WTC11 (cell line): ENCODE results near the gene NFATC2. TPM values are rescaled to one million over a fixed set of nuclear protein-coding genes. Genes with fewer than 3 reads are reported as not detected.

Source experiments
- ATAC-seq: fragments of 200-7000 bp; cut with Tn5 transposase; 2 replicates; pipeline ENCODE4 v1.10.0; 2021; ENCODE audit warnings: mild to moderate bottlenecking, moderate library complexity
- CTCF ChIA-PET: fragments of 300-600 bp; sonication (Branson Sonifier 250); formaldehyde crosslinking; loops from one replicate; lab custom pipeline; 2021; ENCODE audit warnings: antibody characterized with exemption; lab: Charles Lee
- POLR2A ChIA-PET: fragments of 350-600 bp; sonication (Branson Sonifier 250); formaldehyde crosslinking; loops from one replicate; lab custom pipeline; 2021; ENCODE audit warnings: antibody characterized with exemption; lab: Charles Lee
- DNase-seq: peaks from one replicate; pipeline ENCODE4 v3.0.0; 2021; ENCODE audit warnings: low spot score
- H3K27ac Mint-ChIP-seq: 2 replicates; pipeline ENCODE4 v1.8.0; 2021; ENCODE audit warnings: mixed read lengths
- H3K27me3 Mint-ChIP-seq: 2 replicates; pipeline ENCODE4 v1.8.0; 2021; ENCODE audit warnings: low read depth, mild to moderate bottlenecking, moderate library complexity, mixed read lengths
- H3K36me3 Mint-ChIP-seq: 2 replicates; pipeline ENCODE4 v1.8.0; 2021; ENCODE audit warnings: mixed read lengths
- H3K4me1 Mint-ChIP-seq: 2 replicates; pipeline ENCODE4 v1.8.0; 2022; ENCODE audit warnings: mixed read lengths
- H3K4me3 Mint-ChIP-seq: 2 replicates; pipeline ENCODE4 v1.8.0; 2021; ENCODE audit warnings: mild to moderate bottlenecking, moderate library complexity, mixed read lengths
- H3K9me3 Mint-ChIP-seq: 2 replicates; pipeline ENCODE4 v1.8.0; 2021; ENCODE audit warnings: mixed read lengths
- E2F5 ChIP-seq: sonication (generic); formaldehyde crosslinking; IDR thresholded peaks from 2 replicates; pipeline ENCODE4 v1.8.1; 2022; ENCODE audit warnings: mild to moderate bottlenecking, moderate library complexity, missing genetic modification reagents
- JUN ChIP-seq: sonication (generic); formaldehyde crosslinking; IDR thresholded peaks from 2 replicates; pipeline ENCODE4 v1.8.0; 2023; ENCODE audit warnings: mild to moderate bottlenecking, missing genetic modification reagents
- NFYB ChIP-seq: sonication (generic); formaldehyde crosslinking; conservative IDR thresholded peaks from 2 replicates; pipeline ENCODE4 v1.8.0; 2022; ENCODE audit warnings: low read depth, missing genetic modification reagents
- PRDM15 ChIP-seq: sonication (generic); formaldehyde crosslinking; IDR thresholded peaks from 2 replicates; pipeline ENCODE4 v1.8.0; 2022; ENCODE audit warnings: missing genetic modification reagents
- TEAD4 ChIP-seq: sonication (generic); formaldehyde crosslinking; IDR thresholded peaks from 2 replicates; pipeline ENCODE4 v1.8.0; 2022; ENCODE audit warnings: mild to moderate bottlenecking, missing genetic modification reagents
- ZBTB21 ChIP-seq: sonication (generic); formaldehyde crosslinking; IDR thresholded peaks from 2 replicates; pipeline ENCODE4 v1.8.1; 2023; ENCODE audit warnings: mild to moderate bottlenecking, missing genetic modification reagents, borderline replicate concordance
- ZNF121 ChIP-seq: sonication (generic); formaldehyde crosslinking; IDR thresholded peaks from 2 replicates; pipeline ENCODE4 v1.8.0; 2023; ENCODE audit warnings: missing genetic modification reagents
- ZNF263 ChIP-seq: sonication (generic); formaldehyde crosslinking; IDR thresholded peaks from 2 replicates; pipeline ENCODE4 v1.8.1; 2022; ENCODE audit warnings: low read depth, mild to moderate bottlenecking, moderate library complexity, missing genetic modification reagents
- total RNA-seq: library from RNA; stranded (reverse); gene quantifications from 3 replicates; pipeline ENCODE4 v1.2.3, GENCODE V29; 2021
- TF ChIP-seq, protein P1 (sequence below): sonication (generic); formaldehyde crosslinking; IDR thresholded peaks from 2 replicates; pipeline ENCODE4 v1.8.1; 2022; ENCODE audit warnings: mild to moderate bottlenecking, missing genetic modification reagents, moderate library complexity, borderline replicate concordance
- TF ChIP-seq, protein P2 (sequence below): fragments of 250-450 bp; sonication (Bioruptor Pico); IDR thresholded peaks from 2 replicates; pipeline ENCODE4 v1.9.0; 2021; ENCODE audit warnings: mild to moderate bottlenecking, borderline replicate concordance
- TF ChIP-seq, protein P3 (sequence below): fragments of 250-450 bp; sonication (Bioruptor Pico); IDR thresholded peaks from 2 replicates; pipeline ENCODE4 v1.9.0; 2021; ENCODE audit warnings: mild to moderate bottlenecking
- TF ChIP-seq, protein P4 (sequence below): sonication (generic); formaldehyde crosslinking; IDR thresholded peaks from 2 replicates; pipeline ENCODE4 v1.8.0; 2022; ENCODE audit warnings: mild to moderate bottlenecking, missing genetic modification reagents

NFATC2 gene
- total RNA-seq, 1 experiment from 2014 or later, result 1.7 TPM

GRCh38 chr20:51423810-51424209, 118.7 kb downstream of the NFATC2 start (continued):
- TF ChIP-seq, protein P1, sequence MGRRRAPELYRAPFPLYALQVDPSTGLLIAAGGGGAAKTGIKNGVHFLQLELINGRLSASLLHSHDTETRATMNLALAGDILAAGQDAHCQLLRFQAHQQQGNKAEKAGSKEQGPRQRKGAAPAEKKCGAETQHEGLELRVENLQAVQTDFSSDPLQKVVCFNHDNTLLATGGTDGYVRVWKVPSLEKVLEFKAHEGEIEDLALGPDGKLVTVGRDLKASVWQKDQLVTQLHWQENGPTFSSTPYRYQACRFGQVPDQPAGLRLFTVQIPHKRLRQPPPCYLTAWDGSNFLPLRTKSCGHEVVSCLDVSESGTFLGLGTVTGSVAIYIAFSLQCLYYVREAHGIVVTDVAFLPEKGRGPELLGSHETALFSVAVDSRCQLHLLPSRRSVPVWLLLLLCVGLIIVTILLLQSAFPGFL (CRISPR knock-in tag), result no peak
- TF ChIP-seq NFYB (CRISPR knock-in tag), result no peak

GRCh38 chr20:51423290-51423667, 119.2 kb downstream of the NFATC2 start:
- TF ChIP-seq, protein P2, sequence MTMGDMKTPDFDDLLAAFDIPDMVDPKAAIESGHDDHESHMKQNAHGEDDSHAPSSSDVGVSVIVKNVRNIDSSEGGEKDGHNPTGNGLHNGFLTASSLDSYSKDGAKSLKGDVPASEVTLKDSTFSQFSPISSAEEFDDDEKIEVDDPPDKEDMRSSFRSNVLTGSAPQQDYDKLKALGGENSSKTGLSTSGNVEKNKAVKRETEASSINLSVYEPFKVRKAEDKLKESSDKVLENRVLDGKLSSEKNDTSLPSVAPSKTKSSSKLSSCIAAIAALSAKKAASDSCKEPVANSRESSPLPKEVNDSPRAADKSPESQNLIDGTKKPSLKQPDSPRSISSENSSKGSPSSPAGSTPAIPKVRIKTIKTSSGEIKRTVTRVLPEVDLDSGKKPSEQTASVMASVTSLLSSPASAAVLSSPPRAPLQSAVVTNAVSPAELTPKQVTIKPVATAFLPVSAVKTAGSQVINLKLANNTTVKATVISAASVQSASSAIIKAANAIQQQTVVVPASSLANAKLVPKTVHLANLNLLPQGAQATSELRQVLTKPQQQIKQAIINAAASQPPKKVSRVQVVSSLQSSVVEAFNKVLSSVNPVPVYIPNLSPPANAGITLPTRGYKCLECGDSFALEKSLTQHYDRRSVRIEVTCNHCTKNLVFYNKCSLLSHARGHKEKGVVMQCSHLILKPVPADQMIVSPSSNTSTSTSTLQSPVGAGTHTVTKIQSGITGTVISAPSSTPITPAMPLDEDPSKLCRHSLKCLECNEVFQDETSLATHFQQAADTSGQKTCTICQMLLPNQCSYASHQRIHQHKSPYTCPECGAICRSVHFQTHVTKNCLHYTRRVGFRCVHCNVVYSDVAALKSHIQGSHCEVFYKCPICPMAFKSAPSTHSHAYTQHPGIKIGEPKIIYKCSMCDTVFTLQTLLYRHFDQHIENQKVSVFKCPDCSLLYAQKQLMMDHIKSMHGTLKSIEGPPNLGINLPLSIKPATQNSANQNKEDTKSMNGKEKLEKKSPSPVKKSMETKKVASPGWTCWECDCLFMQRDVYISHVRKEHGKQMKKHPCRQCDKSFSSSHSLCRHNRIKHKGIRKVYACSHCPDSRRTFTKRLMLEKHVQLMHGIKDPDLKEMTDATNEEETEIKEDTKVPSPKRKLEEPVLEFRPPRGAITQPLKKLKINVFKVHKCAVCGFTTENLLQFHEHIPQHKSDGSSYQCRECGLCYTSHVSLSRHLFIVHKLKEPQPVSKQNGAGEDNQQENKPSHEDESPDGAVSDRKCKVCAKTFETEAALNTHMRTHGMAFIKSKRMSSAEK (CRISPR knock-in tag), result no peak
- POLR2A ChIA-PET, result no interaction called here
- H3K36me3 Mint-ChIP-seq, result no peaks in the 10 kb centered on the region
- H3K27ac Mint-ChIP-seq, result peak overlapping the region; percentile 82
- CTCF ChIA-PET, result interaction anchor here (0.9 to 1.7 kb wide), 11 partner anchors 11 to 441 kb away, joined by 3 to 27 read pairs (median 6); partner anchors contain the start of gene NFATC2
- H3K4me3 Mint-ChIP-seq, result no peak overlapping the region
- DNase-seq, result no peak
- ATAC-seq, result no peak
- no peaks in the 10 kb centered on the region for H3K27me3 Mint-ChIP-seq
- H3K9me3 Mint-ChIP-seq, result no peaks in the 10 kb centered on the region
- H3K4me1 Mint-ChIP-seq, result peaks cover 42% of the 10 kb centered on the region

GRCh38 chr20:51422514-51423289, 119.8 kb downstream of the NFATC2 start:
- POLR2A ChIA-PET, result no interaction called here
- CTCF ChIA-PET, result interaction anchor here (1.6 to 1.7 kb wide), 2 partner anchors 37 to 441 kb away, joined by 10 to 27 read pairs; no protein-coding TSS in a partner anchor
- ATAC-seq, result no peak

GRCh38 chr20:51420805-51421204, 121.7 kb downstream of the NFATC2 start:
- Mint-ChIP-seq H3K9me3 (no peaks in the 10 kb centered on the region), H3K4me1 (peaks cover 34% of the 10 kb centered on the region), H3K27me3 (0 out of 2 replicates have a peak, but pooled peaks cover under 1% of the 10 kb centered on the region), H3K27ac (no peak overlapping the region), H3K4me3 (no peak overlapping the region), H3K36me3 (no peaks in the 10 kb centered on the region)
- ATAC-seq, result no peak
- ChIA-PET POLR2A (no interaction called here), CTCF (no interaction called here)
- TF ChIP-seq, protein P3, sequence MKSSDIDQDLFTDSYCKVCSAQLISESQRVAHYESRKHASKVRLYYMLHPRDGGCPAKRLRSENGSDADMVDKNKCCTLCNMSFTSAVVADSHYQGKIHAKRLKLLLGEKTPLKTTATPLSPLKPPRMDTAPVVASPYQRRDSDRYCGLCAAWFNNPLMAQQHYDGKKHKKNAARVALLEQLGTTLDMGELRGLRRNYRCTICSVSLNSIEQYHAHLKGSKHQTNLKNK (CRISPR knock-in tag), result no peak
- TF ChIP-seq ZNF121 (CRISPR knock-in tag), result peak; percentile 75; the same call in 1 of the 2 replicates
- no peak for TF ChIP-seq ZBTB21
- DNase-seq, result no peak

More at GRCh38 chr20:51422514-51423289, 119.8 kb downstream of the NFATC2 start:
- no peak for TF ChIP-seq E2F5 (CRISPR knock-in tag)
- TF ChIP-seq ZNF121 (CRISPR knock-in tag), result peak; percentile 42; the same call in 1 of the 2 replicates
- TF ChIP-seq, all 79 proteins: peak for 1
- Mint-ChIP-seq H3K27ac (no peak overlapping the region), H3K4me3 (no peak overlapping the region), H3K36me3 (no peaks in the 10 kb centered on the region), H3K27me3 (no peaks in the 10 kb centered on the region), H3K4me1 (peaks cover 36% of the 10 kb centered on the region), H3K9me3 (no peaks in the 10 kb centered on the region)
- no peak for DNase-seq

- ATAC-seq (no peak), DNase-seq (no peak)
- Mint-ChIP-seq H3K27me3 (peaks cover 3% of the 10 kb centered on the region; the same call in 1 of the 2 replicates), H3K4me3 (no peak overlapping the region), H3K36me3 (no peaks in the 10 kb centered on the region), H3K9me3 (no peaks in the 10 kb centered on the region), H3K27ac (no peak overlapping the region), H3K4me1 (peaks cover 29% of the 10 kb centered on the region)
- ChIA-PET CTCF (interaction anchor here (1.5 kb wide), 1 partner anchor 34 kb away, joined by 6 read pairs; no protein-coding TSS in a partner anchor), POLR2A (no interaction called here)
- TF ChIP-seq, protein P4, sequence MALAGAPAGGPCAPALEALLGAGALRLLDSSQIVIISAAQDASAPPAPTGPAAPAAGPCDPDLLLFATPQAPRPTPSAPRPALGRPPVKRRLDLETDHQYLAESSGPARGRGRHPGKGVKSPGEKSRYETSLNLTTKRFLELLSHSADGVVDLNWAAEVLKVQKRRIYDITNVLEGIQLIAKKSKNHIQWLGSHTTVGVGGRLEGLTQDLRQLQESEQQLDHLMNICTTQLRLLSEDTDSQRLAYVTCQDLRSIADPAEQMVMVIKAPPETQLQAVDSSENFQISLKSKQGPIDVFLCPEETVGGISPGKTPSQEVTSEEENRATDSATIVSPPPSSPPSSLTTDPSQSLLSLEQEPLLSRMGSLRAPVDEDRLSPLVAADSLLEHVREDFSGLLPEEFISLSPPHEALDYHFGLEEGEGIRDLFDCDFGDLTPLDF, result no peak
- no peak for TF ChIP-seq PRDM15 (CRISPR knock-in tag)
- no peak for TF ChIP-seq TEAD4 (CRISPR knock-in tag)
- TF ChIP-seq ZNF263 (CRISPR knock-in tag), result no peak
- no peak for TF ChIP-seq JUN (CRISPR knock-in tag)
These were observed 122.4 kb downstream of the NFATC2 start for GRCh38 chr20:51420111-51420510.
